ENCODE data around the gene PTPRN. TPM values are rescaled to one million over a fixed set of nuclear protein-coding genes. Genes with fewer than 3 reads are reported as not detected.

Gene PTPRN
- total RNA-seq, 1 experiment from 2014 or later, result not detected

- TF ChIP-seq, protein P1, sequence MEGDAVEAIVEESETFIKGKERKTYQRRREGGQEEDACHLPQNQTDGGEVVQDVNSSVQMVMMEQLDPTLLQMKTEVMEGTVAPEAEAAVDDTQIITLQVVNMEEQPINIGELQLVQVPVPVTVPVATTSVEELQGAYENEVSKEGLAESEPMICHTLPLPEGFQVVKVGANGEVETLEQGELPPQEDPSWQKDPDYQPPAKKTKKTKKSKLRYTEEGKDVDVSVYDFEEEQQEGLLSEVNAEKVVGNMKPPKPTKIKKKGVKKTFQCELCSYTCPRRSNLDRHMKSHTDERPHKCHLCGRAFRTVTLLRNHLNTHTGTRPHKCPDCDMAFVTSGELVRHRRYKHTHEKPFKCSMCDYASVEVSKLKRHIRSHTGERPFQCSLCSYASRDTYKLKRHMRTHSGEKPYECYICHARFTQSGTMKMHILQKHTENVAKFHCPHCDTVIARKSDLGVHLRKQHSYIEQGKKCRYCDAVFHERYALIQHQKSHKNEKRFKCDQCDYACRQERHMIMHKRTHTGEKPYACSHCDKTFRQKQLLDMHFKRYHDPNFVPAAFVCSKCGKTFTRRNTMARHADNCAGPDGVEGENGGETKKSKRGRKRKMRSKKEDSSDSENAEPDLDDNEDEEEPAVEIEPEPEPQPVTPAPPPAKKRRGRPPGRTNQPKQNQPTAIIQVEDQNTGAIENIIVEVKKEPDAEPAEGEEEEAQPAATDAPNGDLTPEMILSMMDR (IDR thresholded peaks at IDR 0.05 in 2 of 3, conservative IDR thresholded peaks at IDR 0.05 in 1 of 3; ENCODE audit: borderline replicate concordance in 1 of 3, insufficient read depth in 1 of 3, low read depth in 2 of 3, low read length in 2 of 3), result no peak
- TF ChIP-seq FOSL1 (IDR thresholded peaks at IDR 0.05; ENCODE audit: low read depth) (no peak), POLR2A (IDR thresholded peaks at IDR 0.05; ENCODE audit: borderline replicate concordance, extremely low read depth, insufficient read depth, insufficient read length) (no peak)
These were observed 36.8 kb downstream of the PTPRN start (continued) for GRCh38 chr2:219272356-219272755.

DNA sequence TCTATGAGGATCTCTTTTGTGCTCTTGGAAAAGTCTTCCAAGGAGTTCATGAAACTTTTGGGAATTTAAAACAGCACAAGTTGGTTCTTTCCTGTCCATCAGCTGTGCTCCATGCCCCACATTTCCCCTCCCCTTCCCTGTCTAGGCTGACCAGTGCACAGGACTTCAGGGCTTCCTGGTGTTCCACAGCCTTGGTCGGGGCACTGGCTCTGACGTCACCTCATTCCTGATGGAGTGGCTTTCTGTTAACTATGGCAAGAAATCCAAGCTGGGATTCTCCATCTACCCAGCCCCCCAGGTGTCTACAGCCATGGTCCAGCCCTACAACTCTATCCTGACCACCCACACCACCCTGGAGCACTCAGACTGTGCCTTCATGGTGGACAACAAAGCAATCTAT, 38.2 kb downstream of the PTPRN start:
- ChIA-PET POLR2A (no interaction called here), RAD21 (ENCODE audit: low non-redundant PET in 1 of 2, low total read pairs in 2 of 2, uncharacterized antibody in 2 of 2, unreplicated experiment in 2 of 2) (no interaction called here), CTCF (no interaction called here)
- Histone ChIP-seq H3K36me3 (ENCODE audit: control insufficient read depth in 1 of 2, insufficient read depth in 2 of 2, low read length in 2 of 2) (no peaks in the 10 kb centered on the region), H3K27ac (ENCODE audit: low read depth, low read length) (no peak overlapping the region), H3K9me2 (ENCODE audit: insufficient read depth) (no peaks in the 10 kb centered on the region), H3K79me2 (ENCODE audit: insufficient read depth, low read length) (no peaks in the 10 kb centered on the region), H3K9me3 (ENCODE audit: control insufficient read depth in 1 of 2, insufficient read depth in 1 of 2, low read depth in 1 of 2, low read length in 2 of 2) (no peaks in the 10 kb centered on the region), H3K4me2 (ENCODE audit: low read length) (no peak overlapping the region), H3K4me3 (replicated peaks in 1 of 2; ENCODE audit: low read depth in 1 of 2, low read length in 2 of 2) (no peak overlapping the region), H4K20me1 (ENCODE audit: insufficient read depth) (no peaks in the 10 kb centered on the region), H2AFZ (ENCODE audit: low read depth, low read length, poor library complexity, severe bottlenecking) (no peak overlapping the region), H3K4me1 (ENCODE audit: control insufficient read depth in 1 of 2, insufficient read depth in 2 of 2, low read length in 2 of 2) (peaks cover 27 to 35% of the 10 kb centered on the region in 2 experiments), H3K9ac (ENCODE audit: low read length) (no peak overlapping the region), H3K27me3 (ENCODE audit: insufficient read depth, low read length) (peaks cover 6% of the 10 kb centered on the region; the same call in 1 of the 2 replicates)
- ATAC-seq (no peak), DNase-seq (ENCODE audit: low read depth, low spot score) (no peak)
- no peak for TF ChIP-seq CBX3 (IDR thresholded peaks at IDR 0.05; ENCODE audit: low read depth)
- no peak for TF ChIP-seq JUND (IDR thresholded peaks at IDR 0.05)
- no peak for TF ChIP-seq EGR1 (IDR thresholded peaks at IDR 0.05; ENCODE audit: low read depth)
- TF ChIP-seq EZH2phosphoT487 (IDR thresholded peaks at IDR 0.05; ENCODE audit: borderline replicate concordance), result no peak
- TF ChIP-seq TCF7L2 (IDR thresholded peaks at IDR 0.05; ENCODE audit: borderline replicate concordance, extremely low read depth, insufficient read depth, insufficient read length), result no peak
- no peak for TF ChIP-seq FOSL1 (IDR thresholded peaks at IDR 0.05; ENCODE audit: low read depth)
- intact Hi-C loops (cut with micrococcal nuclease), result no loop called here
- no TSS peak for BruUV-seq (replicated peaks)

All from HCT116 (cell line).